Jurkat, Clone E6-1 (cell line): ENCODE data around the gene EIF2B4.

Experiments used
- DNase-seq: peaks from one replicate; pipeline ENCODE4 v3.0.0-alpha.2; 2011; ENCODE audit warnings: low read depth, low spot score
- H3K4me3 ChIP-seq: 2 replicates; pipeline ENCODE4 v1.5.1; 2011; ENCODE audit warnings: mild to moderate bottlenecking, low read length, control low read depth, moderate library complexity

EIF2B4 gene

DNA sequence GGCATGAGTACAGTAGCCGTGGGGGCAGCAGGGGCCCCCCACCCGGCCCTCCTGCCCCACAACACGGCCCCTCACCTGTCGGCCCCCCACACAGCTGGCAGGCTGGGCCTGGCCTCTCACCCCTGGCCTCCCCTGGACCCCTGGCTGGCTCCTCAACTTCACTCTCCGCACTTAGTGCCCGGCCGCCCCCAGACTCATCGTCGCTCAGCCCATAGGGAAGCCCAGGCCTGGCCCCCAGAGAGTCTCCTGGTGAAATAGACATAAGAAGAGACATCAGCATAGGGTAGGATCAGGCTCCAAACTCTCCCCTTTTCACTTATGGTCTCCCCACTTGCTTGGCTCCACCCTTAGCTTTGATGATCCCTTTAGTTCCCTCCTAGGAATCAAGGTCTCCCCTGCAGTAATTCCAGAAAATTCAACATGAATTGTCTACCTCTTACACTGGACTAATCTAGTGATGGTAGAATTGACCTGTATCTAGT lies 8.7 kb upstream of the EIF2B4 start:
- H3K4me3 ChIP-seq, result no peak overlapping the region
- DNase-seq, result no peak

- DNase-seq, result no peak
- no peak overlapping the region for H3K4me3 ChIP-seq
Observed at GRCh38 chr2:27378096-27378808, 8.1 kb upstream of the EIF2B4 start.

DNA sequence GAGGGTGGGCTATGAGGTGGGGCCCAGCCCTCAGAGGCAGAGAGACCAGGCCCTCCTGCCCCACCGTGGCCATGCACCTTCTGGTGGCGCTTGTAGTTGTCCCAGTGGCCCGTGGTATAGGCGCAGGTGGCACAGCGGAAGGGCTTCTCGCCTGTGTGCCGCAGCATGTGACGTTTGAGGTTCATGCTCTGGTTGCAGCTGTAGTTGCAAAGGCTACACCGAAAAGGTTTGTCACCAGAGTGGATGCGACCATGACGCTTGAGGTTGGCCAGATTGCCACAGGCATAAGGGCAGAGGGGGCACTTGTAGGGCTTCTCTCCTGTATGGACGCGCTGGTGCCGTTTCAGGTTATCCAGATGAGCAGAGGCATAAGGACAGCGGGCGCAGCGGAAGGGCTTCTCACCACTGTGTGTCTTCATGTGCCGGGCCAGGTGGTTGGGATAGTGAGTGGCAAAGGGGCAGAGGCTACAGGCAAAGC lies 7.5 kb upstream of the EIF2B4 start:
- no peak overlapping the region for H3K4me3 ChIP-seq
- DNase-seq, result no peak

- H3K4me3 ChIP-seq, result no peak overlapping the region
- DNase-seq, result no peak
Observed at GRCh38 chr2:27376866-27377617, 6.9 kb upstream of the EIF2B4 start.

GRCh38 chr2:27376151-27376865 lies 6.2 kb upstream of the EIF2B4 start:
- no peak overlapping the region for H3K4me3 ChIP-seq
- DNase-seq, result no peak

DNA sequence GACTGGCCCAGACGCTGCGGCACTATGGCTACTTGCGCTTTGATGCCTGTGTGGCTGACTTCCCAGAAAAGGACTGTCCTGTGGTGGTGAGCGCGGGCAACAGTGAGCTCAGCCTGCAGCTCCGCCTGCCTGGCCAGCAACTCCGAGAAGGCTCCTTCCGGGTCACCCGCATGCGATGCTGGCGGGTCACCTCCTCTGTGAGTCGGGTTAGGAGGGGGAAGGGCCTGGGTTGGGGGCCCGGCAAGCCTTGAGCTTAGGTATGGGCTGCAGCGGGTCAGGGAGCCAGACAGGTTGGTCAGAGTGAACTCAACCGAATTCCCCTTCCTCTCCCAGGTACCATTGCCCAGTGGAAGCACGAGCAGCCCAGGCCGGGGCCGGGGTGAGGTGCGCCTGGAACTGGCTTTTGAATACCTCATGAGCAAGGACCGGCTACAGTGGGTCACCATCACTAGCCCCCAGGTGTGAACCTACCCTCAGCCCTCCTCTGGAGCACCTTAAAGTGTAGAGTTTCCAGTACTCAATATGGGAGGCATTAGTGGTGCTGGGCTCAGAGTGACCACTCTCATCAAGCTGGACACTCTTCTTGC lies 5.5 kb upstream of the EIF2B4 start:
- no peak for DNase-seq
- H3K4me3 ChIP-seq, result no peak overlapping the region

DNA sequence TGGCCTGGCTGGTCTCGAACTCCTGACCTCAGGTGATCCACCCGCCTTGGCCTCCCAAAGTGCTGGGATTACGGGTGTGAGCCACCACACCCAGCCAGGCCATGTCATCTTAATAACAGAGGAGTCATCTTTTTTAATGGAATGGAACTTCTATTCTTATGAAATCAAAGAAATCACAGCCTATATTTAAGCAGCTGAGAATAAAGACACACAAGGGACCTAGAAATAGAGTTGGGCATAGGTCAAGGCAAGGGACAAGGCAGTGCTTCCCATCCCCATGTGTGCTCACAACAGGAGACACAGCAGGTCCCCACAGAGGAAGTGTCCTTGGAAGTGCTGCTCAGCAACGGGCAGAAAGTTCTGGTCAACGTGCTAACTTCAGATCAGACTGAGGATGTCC lies 3.4 kb upstream of the EIF2B4 start:
- DNase-seq, result no peak
- H3K4me3 ChIP-seq, result no peak overlapping the region

DNA sequence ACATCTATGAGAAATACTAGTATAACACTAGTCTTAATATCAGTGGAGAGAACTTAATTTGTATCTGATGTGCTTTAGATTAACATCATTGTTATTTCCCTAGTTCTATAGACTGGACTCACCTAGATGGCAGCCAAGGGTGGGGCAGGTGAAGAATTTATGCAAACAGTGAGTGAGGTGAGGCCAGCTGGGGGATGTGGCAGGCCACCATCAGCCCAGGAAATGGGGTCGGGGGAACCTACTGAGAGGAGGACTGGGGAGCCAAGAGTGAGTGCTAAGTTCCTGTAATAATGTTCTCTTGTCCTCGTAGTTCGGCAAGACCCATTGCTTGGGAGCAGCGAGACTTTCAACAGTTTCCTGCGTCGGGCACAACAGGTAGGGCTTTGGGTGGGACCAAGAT lies 2.8 kb upstream of the EIF2B4 start:
- DNase-seq, result no peak
- H3K4me3 ChIP-seq, result no peak overlapping the region

DNA sequence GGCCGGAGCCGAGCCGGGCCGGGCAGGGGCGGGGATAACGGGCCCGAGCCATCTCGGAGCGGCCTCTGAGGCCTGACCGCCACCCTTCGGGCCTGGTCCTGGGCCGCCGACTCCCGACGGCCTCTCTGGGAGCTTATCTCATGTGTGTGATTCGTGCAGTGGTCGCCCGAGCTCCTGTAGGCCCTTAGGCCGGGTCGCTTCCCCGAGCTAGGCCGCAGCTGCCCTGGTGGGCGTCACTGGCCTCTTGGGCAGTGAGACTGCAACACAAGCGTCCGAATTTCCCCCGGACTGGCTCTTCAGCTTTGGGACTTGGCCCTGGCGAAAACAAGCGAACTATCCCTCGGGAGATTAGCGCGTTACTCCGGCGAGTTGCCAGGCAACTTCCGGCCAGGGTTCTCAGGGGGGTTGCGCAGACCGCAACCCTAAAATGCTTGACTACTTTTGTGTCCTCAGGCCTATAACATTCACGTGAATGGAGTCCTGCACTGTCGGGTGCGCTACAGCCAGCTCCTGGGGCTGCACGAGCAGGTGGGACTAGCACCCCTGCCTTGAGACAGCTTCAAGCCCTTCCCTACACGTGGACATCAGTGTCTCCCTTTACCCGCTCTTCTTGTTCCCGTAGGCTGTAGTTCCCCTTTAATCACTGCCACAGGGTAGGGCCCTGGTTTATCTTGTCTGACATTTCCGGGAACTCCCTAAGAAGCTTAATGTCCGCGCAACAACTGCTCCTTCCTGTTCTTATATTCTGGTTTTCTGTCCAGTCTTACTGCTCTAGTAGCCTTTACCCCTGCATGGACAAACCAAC lies 880 bp upstream of the EIF2B4 start:
- H3K4me3 ChIP-seq, result peak overlapping the region; percentile 94

DNA sequence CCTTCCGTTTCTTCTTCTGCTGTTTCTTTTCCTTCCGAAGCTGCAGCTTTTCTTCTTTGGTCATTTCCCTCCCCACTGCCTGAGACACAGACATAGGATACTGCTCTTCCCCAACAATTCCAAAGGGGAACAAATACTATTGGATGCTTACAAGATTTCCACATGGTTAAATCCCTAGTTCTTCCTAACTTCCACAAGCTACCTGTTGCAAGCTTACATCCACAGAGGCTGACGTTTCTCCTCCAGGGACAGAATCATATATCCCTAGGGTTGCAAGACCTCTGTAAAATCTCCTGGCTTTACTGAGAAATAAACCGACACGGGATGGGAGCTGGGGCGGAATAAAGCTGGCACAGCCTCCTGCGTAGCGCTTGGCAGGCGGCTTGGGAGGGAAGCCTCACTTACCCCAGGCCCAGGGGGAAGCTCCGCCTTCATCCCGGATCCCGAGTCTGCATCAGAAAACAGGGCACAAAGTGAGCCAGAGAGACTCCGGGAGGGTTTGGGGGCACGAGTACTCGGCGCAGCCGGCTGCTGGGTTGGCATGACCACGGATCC lies 590 bp downstream of the EIF2B4 start:
- no peak for DNase-seq
- H3K4me3 ChIP-seq, result peak overlapping the region; percentile 94

More for the DNA sequence above, 880 bp upstream of the EIF2B4 start:
- no peak for DNase-seq

DNA sequence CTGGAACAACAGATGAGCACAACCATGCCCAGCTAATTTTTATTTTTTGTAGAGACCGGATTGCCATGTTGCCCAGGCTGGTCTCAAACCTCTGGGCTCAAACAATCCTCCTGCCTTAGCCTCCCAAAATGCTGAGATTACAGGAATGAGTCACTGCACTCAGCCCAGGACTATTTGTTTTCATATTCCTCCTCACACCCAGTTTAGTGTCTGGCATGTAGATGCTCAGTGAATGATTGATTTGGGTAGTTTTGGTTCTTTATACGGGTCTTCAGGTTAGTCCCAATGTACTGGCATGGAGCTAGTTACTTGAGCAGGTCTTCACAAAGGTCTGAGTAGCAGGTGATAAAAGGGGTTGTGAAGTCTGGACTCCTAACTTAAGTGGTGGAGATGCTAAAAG lies 6.2 kb downstream of the EIF2B4 start:
- no peak overlapping the region for H3K4me3 ChIP-seq
- DNase-seq, result no peak

DNA sequence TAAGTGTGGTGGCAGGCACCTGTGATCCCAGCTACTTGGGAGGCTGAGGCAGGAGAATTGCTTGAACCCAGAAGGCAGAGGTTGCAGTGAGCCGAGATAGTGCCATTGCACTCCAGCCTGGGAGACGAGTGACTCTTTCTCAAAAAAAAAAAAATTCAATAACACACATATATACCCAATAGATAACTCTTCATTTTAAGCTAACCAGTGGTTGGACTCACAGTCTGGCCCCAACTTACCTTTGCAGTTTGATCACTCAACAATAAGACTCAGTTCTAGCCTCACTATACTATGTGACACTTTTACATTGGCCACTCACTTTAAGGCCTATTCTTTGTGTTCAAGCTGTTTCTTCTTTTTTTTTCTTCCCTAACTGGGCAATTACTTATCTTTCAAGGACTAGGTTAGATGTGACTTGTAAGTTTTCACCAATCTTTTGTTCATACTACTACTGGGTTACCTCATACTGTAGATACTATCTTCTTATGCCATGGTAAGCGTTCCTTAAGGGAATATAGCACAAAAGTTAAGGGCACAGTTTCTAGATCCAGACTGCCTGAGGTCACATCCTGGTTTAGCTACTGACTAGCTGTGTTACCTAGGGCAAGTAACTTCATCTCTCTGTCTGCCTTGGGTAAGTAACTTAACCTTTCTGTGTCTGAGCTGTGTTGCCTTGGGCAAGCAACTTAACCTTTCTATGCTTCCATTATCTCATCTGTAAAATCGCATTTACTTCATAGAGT lies 7.3 kb downstream of the EIF2B4 start:
- no peak overlapping the region for H3K4me3 ChIP-seq
- DNase-seq, result no peak

DNA sequence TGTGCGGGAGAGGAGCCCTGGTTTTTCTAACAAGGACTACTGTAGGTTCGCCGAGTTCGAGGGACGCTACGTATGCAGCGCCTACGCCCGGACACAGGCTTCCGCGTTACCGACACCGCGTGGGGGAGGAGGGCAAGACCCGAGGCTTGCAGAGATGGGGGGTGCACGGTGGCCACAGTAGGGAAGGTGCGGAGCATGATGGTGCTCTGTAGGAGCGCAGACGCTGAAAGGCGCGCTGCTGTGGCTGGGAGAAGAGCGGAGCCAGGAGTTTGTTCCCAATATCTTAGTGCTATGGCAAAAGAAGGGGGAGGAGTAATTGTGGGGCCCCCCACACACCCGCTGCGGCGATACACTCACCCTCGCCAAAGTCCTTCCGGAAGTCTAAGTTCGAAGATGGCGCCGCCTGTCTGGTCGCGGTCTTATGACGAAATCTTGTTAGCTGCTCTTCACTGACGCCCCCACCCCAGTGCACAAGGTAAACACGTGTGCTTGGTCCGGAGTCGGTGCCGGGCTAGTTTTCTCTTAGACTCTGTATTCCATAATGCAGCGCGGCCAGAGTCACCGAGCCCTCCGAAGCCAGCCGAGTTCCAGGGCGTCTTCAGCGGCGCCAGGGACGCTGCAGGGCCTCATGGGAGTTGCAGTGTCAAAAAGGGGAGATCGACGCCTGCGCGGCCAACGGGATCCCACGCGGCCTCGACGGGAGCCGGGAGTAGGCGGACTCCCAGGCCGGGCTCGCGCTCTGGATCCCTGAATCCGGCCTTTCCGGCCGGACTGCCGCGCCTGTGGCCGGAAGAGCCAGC lies 13.6 kb downstream of the EIF2B4 start, which contains the start of gene GTF3C2:
GTF3C2 (minus strand) TSS at position 383 of the 800 bp plus-strand sequence. CDS start 13,210 bp downstream, outside the sequence.
- H3K4me3 ChIP-seq, result peak within 1 kb of the TSS; percentile 99

GRCh38 chr2:27356056-27356381 lies 14.1 kb downstream of the EIF2B4 start:
- DNase-seq, result no peak

More for the DNA sequence above, 13.6 kb downstream of the EIF2B4 start, which contains the start of gene GTF3C2:
- peak; percentile 94 for DNase-seq

DNA sequence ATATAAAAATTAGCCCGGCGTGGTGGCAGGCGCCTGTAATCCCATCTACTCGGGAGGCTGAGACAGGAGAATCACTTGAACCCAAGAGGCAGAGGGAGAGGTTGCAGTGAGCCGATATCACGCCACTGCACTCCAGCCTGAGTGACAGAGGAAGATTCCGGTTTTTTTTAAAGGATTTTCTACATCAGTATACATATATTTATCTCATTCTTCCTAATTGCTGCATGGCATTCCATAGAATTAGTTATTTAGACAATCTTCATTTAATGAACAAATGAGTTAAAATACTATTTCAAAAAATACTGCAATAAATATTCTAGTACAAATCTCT lies 15.6 kb downstream of the EIF2B4 start:
- H3K4me3 ChIP-seq, result no peak overlapping the region
- DNase-seq, result no peak

More at GRCh38 chr2:27356056-27356381, 14.1 kb downstream of the EIF2B4 start:
- H3K4me3 ChIP-seq, result peak overlapping the region; percentile 99

DNA sequence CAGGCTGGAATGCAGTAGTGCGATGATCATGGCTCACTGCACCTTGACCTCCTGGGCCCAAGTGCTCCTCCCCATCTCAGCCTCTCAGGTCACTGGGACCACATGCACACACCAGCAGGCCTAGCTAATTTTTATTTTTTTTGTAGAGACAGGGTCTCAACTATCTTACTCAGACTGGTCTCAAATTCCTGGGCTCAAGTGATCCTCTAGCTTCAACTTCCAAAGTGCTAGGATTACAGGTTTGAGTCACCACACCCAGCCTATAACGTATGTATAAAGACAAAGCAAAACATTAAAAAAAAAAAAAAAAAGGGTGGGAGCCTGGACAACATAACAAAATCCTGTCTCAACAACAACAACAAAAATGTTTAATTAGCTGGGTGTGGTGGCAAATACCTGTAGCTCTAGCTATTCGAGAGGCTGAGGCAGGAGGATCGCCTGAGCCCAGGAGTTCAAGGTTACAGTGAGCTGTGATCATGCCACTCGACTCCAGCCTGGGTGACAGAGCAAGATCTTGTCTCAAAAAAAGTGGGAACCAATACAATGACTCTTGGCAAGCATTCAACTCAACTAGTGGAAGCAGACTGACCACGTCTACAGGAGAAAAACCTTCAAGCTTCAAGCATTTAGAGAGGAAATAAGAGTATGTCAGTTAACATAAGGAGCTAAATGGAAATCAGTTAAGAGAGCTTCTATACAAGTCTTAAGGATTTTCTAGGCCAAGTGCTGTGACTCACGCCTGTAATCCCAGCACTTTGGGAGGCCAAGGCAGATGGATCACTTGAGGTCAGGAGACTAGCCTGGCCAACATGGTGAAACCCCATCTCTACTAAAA lies 16.2 kb downstream of the EIF2B4 start:
- no peak overlapping the region for H3K4me3 ChIP-seq
- DNase-seq, result no peak
